Small intestine (tissue), 7 donors: Measurements from ENCODE around the gene FBLN1. TPM values are rescaled to one million over a fixed set of nuclear protein-coding genes. Genes with fewer than 3 reads are reported as not detected.

Experiments used
- DNase-seq, 2 donors: peaks; one replicate each; pipeline versions ENCODE4 v3.0.0 to v3.0.0-alpha.2; 2013
- FAIRE-seq: peaks from 2 replicates; lab custom pipeline; 2012; peaks lifted over from hg19 to GRCh38; lab: Jason Lieb, UNC
- H3K27ac ChIP-seq, 3 donors: one replicate each; pipeline ENCODE4 v1.5.1; 2013; ENCODE audit warnings: low read length in 2 of 3, mild to moderate bottlenecking in 2 of 3, control low read depth in 1 of 3, inconsistent platforms in 1 of 3, low read depth in 1 of 3, moderate library complexity in 1 of 3
- H3K27me3 ChIP-seq, 3 donors: one replicate each; pipeline ENCODE4 v1.6.1; 2013; ENCODE audit warnings: low read length in 3 of 3, inconsistent platforms in 1 of 3; ENCODE audit not compliant: control insufficient read depth in 3 of 3, insufficient read depth in 3 of 3
- H3K36me3 ChIP-seq, 3 donors: one replicate each; pipeline ENCODE4 v1.6.1; 2013; ENCODE audit warnings: low read length in 3 of 3, inconsistent platforms in 1 of 3, low read depth in 1 of 3, mild to moderate bottlenecking in 1 of 3, moderate library complexity in 1 of 3; ENCODE audit not compliant: control insufficient read depth in 3 of 3, insufficient read depth in 2 of 3
- H3K4me1 ChIP-seq, 3 donors: one replicate each; pipeline ENCODE4 v1.6.1; 2013; ENCODE audit warnings: low read length in 2 of 3, inconsistent platforms in 1 of 3, low read depth in 1 of 3, mild to moderate bottlenecking in 1 of 3, moderate library complexity in 1 of 3; ENCODE audit not compliant: control insufficient read depth in 3 of 3, insufficient read depth in 2 of 3
- H3K4me3 ChIP-seq, 3 donors: one replicate each; pipeline ENCODE4 v1.5.1; 2013; ENCODE audit warnings: low read length in 3 of 3, control low read depth in 1 of 3, inconsistent platforms in 1 of 3, low read depth in 1 of 3, mild to moderate bottlenecking in 1 of 3, moderate library complexity in 1 of 3
- H3K9me3 ChIP-seq, 2 donors: one replicate each; pipeline ENCODE4 v1.6.1; 2013; ENCODE audit warnings: low read depth in 1 of 2, low read length in 1 of 2; ENCODE audit not compliant: control insufficient read depth in 2 of 2, insufficient read depth in 1 of 2
- WGBS, 3 donors: extraction: QIAGEN DNeasy Blood & Tissue Kit; methylation state at CpG; one replicate each; pipeline ENCODE4 v1.1.7; 2013; 5-methylcytosine and 5-hydroxymethylcytosine counted together
- polyA plus RNA-seq, 4 donors: library from polyadenylated mRNA; stranded (reverse) in 3 of 4; unstranded in 1 of 4; fragments of 200-250 nt in 3 of 4; fragments of 120-200 nt in 1 of 4; gene quantifications; one replicate each; pipeline versions ENCODE4 v1.2.1 to v1.2.3, GENCODE V29; 2013
- donor health status: healthy with polysubstance abuse.
- donor health status: control.
- donor health status: control.
- donor health status: Bipolar disorder and iron deficiency.
- donor health status: healthy.

The FBLN1 gene
- polyA plus RNA-seq, 4 donors = 0.89 to 144 (median 55.0) TPM

- H3K4me1 ChIP-seq = peaks cover 0 to 32% (median 0%) of the 10 kb centered on the region in 3 donors
- peaks cover 0 to 11% (median 0%) of the 10 kb centered on the region in 3 donors for H3K36me3 ChIP-seq
- H3K27ac ChIP-seq = peak overlapping the region in 2 of 3 donors; percentile 5 to 59
- H3K9me3 ChIP-seq = no peaks in the 10 kb centered on the region
- FAIRE-seq = no peak
- peaks cover 0 to 10% (median 2%) of the 10 kb centered on the region in 3 donors for H3K27me3 ChIP-seq
- 13 to 17% (median 15%) methylated on average over 43 to 53 of the region's 53 CpGs for WGBS, 3 donors
- DNase-seq = no peak
- peak overlapping the region; percentile 36 to 56 (median 42) for H3K4me3 ChIP-seq
Observed at GRCh38 chr22:45503050-45503815, 550 bp downstream of the FBLN1 start.

- peaks cover 0 to 26% (median 0%) of the 10 kb centered on the region in 3 donors for H3K4me1 ChIP-seq
- no peaks in the 10 kb centered on the region for H3K9me3 ChIP-seq
- peak overlapping the region in 2 of 3 donors; percentile 42 to 56 for H3K4me3 ChIP-seq
- no peak for DNase-seq
- peaks cover 0 to 10% (median 2%) of the 10 kb centered on the region in 3 donors for H3K27me3 ChIP-seq
- H3K36me3 ChIP-seq = peaks cover 0 to 11% (median 0%) of the 10 kb centered on the region in 3 donors
- FAIRE-seq = no peak
- peak overlapping the region in 2 of 3 donors; percentile 5 to 59 for H3K27ac ChIP-seq
- 46 to 54% (median 53%) methylated on average over 15 of the region's 15 CpGs for WGBS, 3 donors
Observed at GRCh38 chr22:45503816-45504372, 1.2 kb downstream of the FBLN1 start.

- peak overlapping the region in 1 of 3 donors; percentile 56 for H3K4me3 ChIP-seq
- no peak for FAIRE-seq
- H3K9me3 ChIP-seq = no peaks in the 10 kb centered on the region
- DNase-seq = peak in 1 of 2 donors; percentile 58
- H3K27ac ChIP-seq = peak overlapping the region in 2 of 3 donors; percentile 48 to 61
- peaks cover 0 to 10% (median 2%) of the 10 kb centered on the region in 3 donors for H3K27me3 ChIP-seq
- 30 to 41% (median 35%) methylated on average over 31 of the region's 31 CpGs for WGBS, 3 donors
- peaks cover 0 to 11% (median 0%) of the 10 kb centered on the region in 3 donors for H3K36me3 ChIP-seq
- H3K4me1 ChIP-seq = peaks cover 0 to 23% (median 0%) of the 10 kb centered on the region in 3 donors
Observed at GRCh38 chr22:45504373-45505341, 2.0 kb downstream of the FBLN1 start.

GRCh38 chr22:45505991-45506747, 3.5 kb downstream of the FBLN1 start:
- no peak for DNase-seq
- no peak overlapping the region for H3K27ac ChIP-seq
- peaks cover 0 to 11% (median 0%) of the 10 kb centered on the region in 3 donors for H3K36me3 ChIP-seq
- 82 to 91% (median 89%) methylated on average over 14 of the region's 14 CpGs for WGBS, 3 donors
- H3K27me3 ChIP-seq = peaks cover 0 to 10% (median 2%) of the 10 kb centered on the region in 3 donors
- H3K4me3 ChIP-seq = no peak overlapping the region
- FAIRE-seq = no peak
- H3K4me1 ChIP-seq = peaks cover 0 to 23% (median 0%) of the 10 kb centered on the region in 3 donors
- no peaks in the 10 kb centered on the region for H3K9me3 ChIP-seq

GRCh38 chr22:45506816-45507360, 4.2 kb downstream of the FBLN1 start:
- H3K36me3 ChIP-seq = peaks cover 0 to 11% (median 0%) of the 10 kb centered on the region in 3 donors
- H3K9me3 ChIP-seq = no peaks in the 10 kb centered on the region
- H3K27me3 ChIP-seq = peaks cover 0 to 9% (median 0%) of the 10 kb centered on the region in 3 donors
- peaks cover 0 to 23% (median 0%) of the 10 kb centered on the region in 3 donors for H3K4me1 ChIP-seq
- FAIRE-seq (no peak), DNase-seq (no peak)
- no peak overlapping the region for H3K4me3 ChIP-seq
- WGBS, 3 donors = 77 to 87% (median 78%) methylated on average over 8 of the region's 8 CpGs
- no peak overlapping the region for H3K27ac ChIP-seq

GRCh38 chr22:45507798-45508197, 5.1 kb downstream of the FBLN1 start:
- 72 to 83% (median 76%) methylated on average over 6 of the region's 6 CpGs for WGBS, 3 donors
- H3K27me3 ChIP-seq = peaks cover 0 to 3% (median 0%) of the 10 kb centered on the region in 3 donors
- no peaks in the 10 kb centered on the region for H3K9me3 ChIP-seq
- no peak overlapping the region for H3K27ac ChIP-seq
- H3K4me1 ChIP-seq = peaks cover 0 to 23% (median 0%) of the 10 kb centered on the region in 3 donors
- no peak overlapping the region for H3K4me3 ChIP-seq
- no peak for DNase-seq
- FAIRE-seq = no peak
- peaks cover 0 to 11% (median 0%) of the 10 kb centered on the region in 3 donors for H3K36me3 ChIP-seq

- H3K27ac ChIP-seq = no peak overlapping the region
- 77 to 86% (median 79%) methylated on average over 4 of the region's 4 CpGs for WGBS, 3 donors
- no peak overlapping the region for H3K4me3 ChIP-seq
- H3K9me3 ChIP-seq = no peaks in the 10 kb centered on the region
- FAIRE-seq (no peak), DNase-seq (no peak)
- H3K4me1 ChIP-seq = peaks cover 0 to 16% (median 0%) of the 10 kb centered on the region in 3 donors
- H3K27me3 ChIP-seq = peaks cover 0 to 3% (median 0%) of the 10 kb centered on the region in 3 donors
- H3K36me3 ChIP-seq = peaks cover 0 to 11% (median 0%) of the 10 kb centered on the region in 3 donors
Observed at GRCh38 chr22:45508814-45509213, 6.1 kb downstream of the FBLN1 start.
